KOPT-K1 (cell line): Measurements from ENCODE around the gene SAPCD2.
"Not testable (repeated sequence)": the region's sequence is repeated elsewhere in the genome, so short reads cannot be mapped to it uniquely, and the experiment has no call there.

ENCODE experiments used
- H3K27ac ChIP-seq: fragments of 200-600 bp; sonication (generic); 2 replicates; pipeline ENCODE4 v1.5.1; 2016; ENCODE audit warnings: antibody characterized with exemption, mild to moderate bottlenecking, low read depth, low read length; ENCODE audit not compliant: poor library complexity, severe bottlenecking
- H3K36me3 ChIP-seq: fragments of 200-600 bp; sonication (generic); 2 replicates; pipeline ENCODE4 v1.5.1; 2017; ENCODE audit warnings: antibody characterized with exemption, mild to moderate bottlenecking, low read length, moderate library complexity; ENCODE audit not compliant: insufficient read depth
- H3K9me3 ChIP-seq: fragments of 200-600 bp; sonication (generic); 2 replicates; pipeline ENCODE4 v1.5.1; 2017; ENCODE audit warnings: antibody characterized with exemption, low read length, mild to moderate bottlenecking; ENCODE audit not compliant: insufficient read depth, poor library complexity, severe bottlenecking

The SAPCD2 gene

GRCh38 chr9:137070201-137070905 is at the start of gene SAPCD2:
Gene SAPCD2, minus strand, starts transcription at chr9:137070557. Its CDS starts 97 bp downstream, at chr9:137070460.
- H3K27ac ChIP-seq: peak within 1 kb of the TSS; percentile 37
- H3K9me3 ChIP-seq: no peaks in the 10 kb centered on the region

GRCh38 chr9:137118092-137118603 is 47.8 kb upstream of the SAPCD2 start:
- H3K36me3 ChIP-seq, H3K27ac ChIP-seq, H3K9me3 ChIP-seq: not testable (repeated sequence)

More at GRCh38 chr9:137070201-137070905, at the start of gene SAPCD2:
- no peaks in the 10 kb centered on the region; the same call in 1 of the 2 replicates for H3K36me3 ChIP-seq

GRCh38 chr9:137117269-137117731 is 46.9 kb upstream of the SAPCD2 start:
- Histone ChIP-seq H3K27ac (no peak overlapping the region), H3K36me3 (peaks cover 2% of the 10 kb centered on the region; the same call in 1 of the 2 replicates), H3K9me3 (no peaks in the 10 kb centered on the region)

- peaks cover 7% of the 10 kb centered on the region; the same call in 1 of the 2 replicates for H3K36me3 ChIP-seq
- H3K27ac ChIP-seq: no peak overlapping the region
- H3K9me3 ChIP-seq: no peaks in the 10 kb centered on the region
Measured at GRCh38 chr9:137116728-137117127, 46.4 kb upstream of the SAPCD2 start.

- no peak overlapping the region for H3K27ac ChIP-seq
- H3K36me3 ChIP-seq: peaks cover 12% of the 10 kb centered on the region; the same call in 1 of the 2 replicates
- no peaks in the 10 kb centered on the region for H3K9me3 ChIP-seq
Measured at GRCh38 chr9:137116027-137116507, 45.7 kb upstream of the SAPCD2 start.

- H3K36me3 ChIP-seq: peaks cover 18% of the 10 kb centered on the region; the same call in 1 of the 2 replicates
- no peaks in the 10 kb centered on the region for H3K9me3 ChIP-seq
- no peak overlapping the region for H3K27ac ChIP-seq
Measured at GRCh38 chr9:137115394-137116026, 45.2 kb upstream of the SAPCD2 start.

- Histone ChIP-seq H3K27ac (peak within 1 kb of the TSS; percentile 58), H3K9me3 (no peaks in the 10 kb centered on the region), H3K36me3 (peaks cover 25% of the 10 kb centered on the region; the same call in 1 of the 2 replicates)
Measured at GRCh38 chr9:137114613-137115393, 44.4 kb upstream of the SAPCD2 start, which contains the start of gene DPP7. Gene DPP7, minus strand, starts transcription at chr9:137114733. Its CDS starts 20 bp downstream, at chr9:137114713.

- Histone ChIP-seq H3K36me3 (peaks cover 30% of the 10 kb centered on the region; the same call in 1 of the 2 replicates), H3K9me3 (no peaks in the 10 kb centered on the region), H3K27ac (peak overlapping the region; percentile 58)
Measured at GRCh38 chr9:137114220-137114612, 43.9 kb upstream of the SAPCD2 start.

GRCh38 chr9:137113385-137114159 is 43.2 kb upstream of the SAPCD2 start:
- Histone ChIP-seq H3K36me3 (peaks cover 37% of the 10 kb centered on the region; the same call in 1 of the 2 replicates), H3K27ac (no peak overlapping the region), H3K9me3 (no peaks in the 10 kb centered on the region)

GRCh38 chr9:137112564-137113384 is 42.4 kb upstream of the SAPCD2 start:
- Histone ChIP-seq H3K9me3 (no peaks in the 10 kb centered on the region), H3K36me3 (peaks cover 44% of the 10 kb centered on the region; the same call in 1 of the 2 replicates), H3K27ac (no peak overlapping the region)

- H3K9me3 ChIP-seq: no peaks in the 10 kb centered on the region
- peaks cover 52% of the 10 kb centered on the region; the same call in 1 of the 2 replicates for H3K36me3 ChIP-seq
- no peak overlapping the region for H3K27ac ChIP-seq
Measured at GRCh38 chr9:137111788-137112563, 41.6 kb upstream of the SAPCD2 start.

- Histone ChIP-seq H3K36me3 (peaks cover 58% of the 10 kb centered on the region; the same call in 1 of the 2 replicates), H3K27ac (no peak overlapping the region), H3K9me3 (no peaks in the 10 kb centered on the region)
Measured at GRCh38 chr9:137110911-137111787, 40.8 kb upstream of the SAPCD2 start.
